Measurements from ENCODE around the gene COPG1. TPM values are rescaled to one million over a fixed set of nuclear protein-coding genes. Genes with fewer than 3 reads are reported as not detected.

Gene COPG1
- total and polyA plus RNA-seq, 9 donors: 105 to 151 (median 112) TPM

DNA sequence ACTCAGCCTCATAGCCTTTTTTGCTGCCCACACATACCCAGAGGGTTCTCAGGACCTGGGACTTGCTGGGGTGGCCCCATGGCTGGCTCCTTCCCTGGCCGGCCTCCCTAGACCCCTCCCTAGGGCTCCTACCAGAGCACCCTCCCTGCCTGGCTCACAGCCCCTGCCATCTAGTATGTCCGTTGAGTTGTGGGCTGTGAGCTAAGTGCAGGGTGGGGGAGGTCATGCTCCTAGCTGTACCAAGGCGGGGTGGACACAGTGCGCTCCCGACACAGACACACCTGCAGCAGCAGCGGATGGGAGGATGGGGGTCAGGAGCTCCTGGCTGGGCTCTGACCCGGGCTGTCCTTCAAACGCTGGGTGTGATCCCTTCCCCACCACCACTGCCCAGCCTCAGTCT, 70.9 kb downstream of the COPG1 start:
- Histone ChIP-seq H3K36me3 (ENCODE audit: control insufficient read depth, insufficient read depth, low read length) (peaks cover 17% of the 10 kb centered on the region), H3K9me3 (replicated peaks; ENCODE audit: control insufficient read depth, low read depth, low read length) (no peaks in the 10 kb centered on the region), H3K4me1 (ENCODE audit: control insufficient read depth, insufficient read depth, low read length) (peaks cover 16% of the 10 kb centered on the region), H3K4me3 (ENCODE audit: low read length) (no peak overlapping the region), H3K27me3 (ENCODE audit: control insufficient read depth, insufficient read depth, low read length) (no peaks in the 10 kb centered on the region), H3K27ac (ENCODE audit: low read length) (no peak overlapping the region)
- no peak for DNase-seq
- WGBS (ENCODE audit: insufficient coverage): 100% methylated on average over 1 of the region's 8 CpGs

DNA sequence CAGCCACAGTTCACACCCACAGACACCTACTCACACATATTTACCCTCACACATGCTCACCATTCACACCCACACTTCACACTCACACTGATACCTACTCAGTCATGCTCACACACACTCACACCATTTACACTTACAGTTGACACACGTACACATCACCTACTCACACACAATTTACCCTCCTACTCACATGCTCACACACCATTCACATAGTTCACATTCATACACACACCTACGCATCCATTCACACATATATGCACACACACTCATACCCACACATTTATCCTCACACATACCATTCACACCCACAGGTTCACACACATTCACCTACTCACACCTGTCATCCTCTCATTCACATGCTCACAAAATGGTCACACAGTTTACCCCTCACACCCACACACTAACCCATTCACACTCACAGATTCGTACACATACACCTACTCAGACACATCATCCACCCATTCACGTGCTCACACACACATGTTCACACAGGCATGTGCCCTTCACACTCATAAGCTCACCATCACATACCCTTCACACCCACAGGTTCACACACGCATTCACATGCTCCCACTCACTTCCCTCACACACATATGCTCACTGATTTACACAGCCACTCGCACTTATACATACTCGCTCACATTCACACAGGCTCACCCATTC, 71.5 kb downstream of the COPG1 start:
- Histone ChIP-seq H3K9me3 (replicated peaks; ENCODE audit: control insufficient read depth, low read depth, low read length) (no peaks in the 10 kb centered on the region), H3K36me3 (ENCODE audit: control insufficient read depth, insufficient read depth, low read length) (peaks cover 17% of the 10 kb centered on the region)
- WGBS (ENCODE audit: insufficient coverage): 97% methylated on average over 7 of the region's 7 CpGs

DNA sequence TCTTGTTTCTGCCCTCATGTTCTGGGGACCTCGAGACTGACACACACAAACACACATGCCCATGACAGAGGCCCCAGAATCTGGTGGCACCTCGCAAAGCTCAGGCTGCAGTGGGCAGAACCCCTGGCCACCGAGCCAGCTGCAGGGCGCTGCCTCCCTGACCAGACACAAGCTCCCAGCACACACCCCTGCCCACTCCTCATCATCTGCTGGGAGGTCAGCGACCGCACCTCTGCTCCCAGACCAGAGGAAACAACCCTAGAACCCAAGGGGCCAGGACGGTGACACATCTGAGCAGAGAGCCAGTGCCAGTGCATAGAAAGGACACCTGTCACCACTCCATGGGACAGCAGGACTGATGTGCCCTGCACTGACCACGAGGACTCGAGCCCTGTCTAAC, 72.5 kb downstream of the COPG1 start:
- H3K4me1 ChIP-seq (ENCODE audit: control insufficient read depth, insufficient read depth, low read length): peaks cover 12% of the 10 kb centered on the region
- no peak for DNase-seq
- H3K4me3 ChIP-seq (ENCODE audit: low read length): no peak overlapping the region
- H3K27me3 ChIP-seq (ENCODE audit: control insufficient read depth, insufficient read depth, low read length): no peaks in the 10 kb centered on the region
- WGBS (ENCODE audit: insufficient coverage): 89% methylated on average over 7 of the region's 9 CpGs
- peaks cover 17% of the 10 kb centered on the region for H3K36me3 ChIP-seq (ENCODE audit: control insufficient read depth, insufficient read depth, low read length)
- no peak overlapping the region for H3K27ac ChIP-seq (ENCODE audit: low read length)
- H3K9me3 ChIP-seq (replicated peaks; ENCODE audit: control insufficient read depth, low read depth, low read length): no peaks in the 10 kb centered on the region

More for the DNA sequence above, 71.5 kb downstream of the COPG1 start:
- Histone ChIP-seq H3K27ac (ENCODE audit: low read length) (no peak overlapping the region), H3K4me3 (ENCODE audit: low read length) (no peak overlapping the region), H3K4me1 (ENCODE audit: control insufficient read depth, insufficient read depth, low read length) (peaks cover 16% of the 10 kb centered on the region), H3K27me3 (ENCODE audit: control insufficient read depth, insufficient read depth, low read length) (no peaks in the 10 kb centered on the region)
- no peak for DNase-seq

DNA sequence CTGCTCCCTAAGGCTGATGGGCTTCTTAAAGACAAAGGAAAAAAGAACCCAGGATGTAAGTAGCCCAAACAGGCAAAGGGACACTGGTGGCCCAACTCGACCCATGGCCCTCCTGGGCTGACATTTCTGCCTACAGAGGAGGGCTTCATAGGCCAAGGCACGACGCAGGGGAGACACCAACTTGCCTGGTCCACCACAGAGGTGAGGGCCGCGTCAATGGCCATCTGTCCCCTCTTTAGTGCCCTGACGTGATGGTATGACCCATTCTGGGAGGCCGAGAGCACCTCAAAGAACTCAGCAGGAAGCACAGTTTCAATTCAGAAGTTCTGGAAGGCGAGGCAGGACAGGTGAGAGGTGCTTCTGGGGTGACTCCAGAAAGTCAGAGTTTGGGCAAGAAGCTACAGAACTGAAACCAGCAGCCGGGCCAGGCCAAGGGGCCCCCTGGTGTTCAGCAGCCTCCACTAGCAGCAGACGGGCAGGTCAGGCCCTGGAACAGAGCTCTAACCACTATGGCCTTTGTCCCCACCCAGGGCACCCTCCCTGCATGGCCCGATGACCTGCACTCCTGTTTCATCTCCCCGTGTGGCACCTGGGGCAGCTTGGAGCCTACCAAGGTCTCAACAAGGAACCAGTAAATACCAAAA, 74.4 kb downstream of the COPG1 start:
- peaks cover 17% of the 10 kb centered on the region for H3K36me3 ChIP-seq (ENCODE audit: control insufficient read depth, insufficient read depth, low read length)
- DNase-seq: no peak

DNA sequence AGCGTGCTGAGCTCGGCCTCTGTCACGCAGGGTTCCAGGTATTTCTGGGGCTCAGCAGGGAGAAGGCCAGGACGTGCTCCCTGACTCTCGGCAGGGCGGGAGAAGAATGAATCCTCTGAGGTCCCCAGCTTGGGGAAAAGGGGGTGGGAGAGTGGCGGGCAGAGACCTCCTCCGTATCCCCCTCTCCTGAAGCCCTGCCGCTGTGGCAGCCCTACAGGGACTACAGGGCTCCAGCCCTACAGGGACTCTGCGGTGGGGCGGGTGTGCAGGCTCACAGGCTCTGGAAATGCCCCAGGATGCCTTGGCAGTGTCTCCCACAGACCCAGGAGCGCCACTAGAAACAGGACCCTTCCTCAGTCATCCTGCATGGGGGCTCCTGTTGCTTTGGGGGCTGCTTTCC, 75.4 kb downstream of the COPG1 start:
- no peak for DNase-seq
- Histone ChIP-seq H3K27me3 (ENCODE audit: control insufficient read depth, insufficient read depth, low read length) (no peaks in the 10 kb centered on the region), H3K27ac (ENCODE audit: low read length) (no peak overlapping the region)

More for the DNA sequence above, 74.4 kb downstream of the COPG1 start:
- no peaks in the 10 kb centered on the region for H3K4me1 ChIP-seq (ENCODE audit: control insufficient read depth, insufficient read depth, low read length)
- H3K9me3 ChIP-seq (replicated peaks; ENCODE audit: control insufficient read depth, low read depth, low read length): no peaks in the 10 kb centered on the region
- WGBS (ENCODE audit: insufficient coverage): 79% methylated on average over 10 of the region's 12 CpGs
- H3K27me3 ChIP-seq (ENCODE audit: control insufficient read depth, insufficient read depth, low read length): no peaks in the 10 kb centered on the region
- no peak overlapping the region for H3K4me3 ChIP-seq (ENCODE audit: low read length)
- no peak overlapping the region for H3K27ac ChIP-seq (ENCODE audit: low read length)

DNA sequence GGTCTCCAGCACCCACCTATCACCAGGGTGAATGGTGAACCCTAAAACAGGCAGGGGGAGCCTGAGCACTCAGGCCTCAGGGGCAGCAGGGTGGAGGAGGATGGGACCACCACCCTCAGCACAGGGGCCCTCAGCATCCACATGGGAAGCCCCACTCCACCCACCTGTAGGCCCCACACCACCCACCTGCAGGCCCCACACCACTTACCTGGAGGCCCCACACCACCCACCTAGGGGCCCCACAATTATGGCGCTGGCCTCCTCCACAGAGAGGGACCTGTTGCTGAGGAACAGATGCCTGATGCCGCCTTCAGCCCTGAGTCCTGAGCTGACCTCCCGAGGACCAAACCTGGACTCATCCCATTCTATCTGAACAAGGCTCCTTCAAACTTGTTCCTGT, 76.0 kb downstream of the COPG1 start:
- no CpG with 5 or more reads among the region's 3 CpGs for WGBS (ENCODE audit: insufficient coverage)
- Histone ChIP-seq H3K27me3 (ENCODE audit: control insufficient read depth, insufficient read depth, low read length) (no peaks in the 10 kb centered on the region), H3K4me1 (ENCODE audit: control insufficient read depth, insufficient read depth, low read length) (no peaks in the 10 kb centered on the region), H3K9me3 (replicated peaks; ENCODE audit: control insufficient read depth, low read depth, low read length) (no peaks in the 10 kb centered on the region), H3K4me3 (ENCODE audit: low read length) (no peak overlapping the region), H3K27ac (ENCODE audit: low read length) (no peak overlapping the region), H3K36me3 (ENCODE audit: control insufficient read depth, insufficient read depth, low read length) (peaks cover 9% of the 10 kb centered on the region)
- no peak for DNase-seq

More for the DNA sequence above, 75.4 kb downstream of the COPG1 start:
- H3K4me1 ChIP-seq (ENCODE audit: control insufficient read depth, insufficient read depth, low read length): no peaks in the 10 kb centered on the region
- no peak overlapping the region for H3K4me3 ChIP-seq (ENCODE audit: low read length)
- peaks cover 14% of the 10 kb centered on the region for H3K36me3 ChIP-seq (ENCODE audit: control insufficient read depth, insufficient read depth, low read length)
- no peaks in the 10 kb centered on the region for H3K9me3 ChIP-seq (replicated peaks; ENCODE audit: control insufficient read depth, low read depth, low read length)
- 87% methylated on average over 3 of the region's 12 CpGs for WGBS (ENCODE audit: insufficient coverage)

DNA sequence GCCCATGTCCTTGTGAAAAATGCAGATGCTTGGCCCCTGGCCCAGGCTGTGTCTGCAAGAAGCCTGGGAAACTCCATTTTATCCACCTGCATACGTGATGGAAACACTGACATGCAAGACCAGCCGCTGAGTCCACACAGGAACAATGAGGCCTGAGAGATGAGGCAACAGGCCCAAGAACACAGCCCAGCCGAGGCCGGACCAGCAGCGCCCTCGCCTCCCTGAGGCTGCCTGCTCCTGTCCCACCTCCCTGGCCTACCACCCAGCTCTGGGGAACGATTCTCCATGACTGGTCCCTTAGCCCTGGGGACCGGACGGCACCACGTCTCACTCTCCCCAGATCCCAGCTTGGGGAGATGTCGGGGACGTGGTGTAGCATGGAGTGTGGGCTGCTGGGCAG, 76.7 kb downstream of the COPG1 start:
- Histone ChIP-seq H3K36me3 (ENCODE audit: control insufficient read depth, insufficient read depth, low read length) (peaks cover 9% of the 10 kb centered on the region), H3K9me3 (replicated peaks; ENCODE audit: control insufficient read depth, low read depth, low read length) (no peaks in the 10 kb centered on the region), H3K27ac (ENCODE audit: low read length) (no peak overlapping the region), H3K27me3 (ENCODE audit: control insufficient read depth, insufficient read depth, low read length) (no peaks in the 10 kb centered on the region), H3K4me1 (ENCODE audit: control insufficient read depth, insufficient read depth, low read length) (no peaks in the 10 kb centered on the region), H3K4me3 (ENCODE audit: low read length) (no peak overlapping the region)
- WGBS (ENCODE audit: insufficient coverage): 74% methylated on average over 6 of the region's 12 CpGs
- no peak for DNase-seq

DNA sequence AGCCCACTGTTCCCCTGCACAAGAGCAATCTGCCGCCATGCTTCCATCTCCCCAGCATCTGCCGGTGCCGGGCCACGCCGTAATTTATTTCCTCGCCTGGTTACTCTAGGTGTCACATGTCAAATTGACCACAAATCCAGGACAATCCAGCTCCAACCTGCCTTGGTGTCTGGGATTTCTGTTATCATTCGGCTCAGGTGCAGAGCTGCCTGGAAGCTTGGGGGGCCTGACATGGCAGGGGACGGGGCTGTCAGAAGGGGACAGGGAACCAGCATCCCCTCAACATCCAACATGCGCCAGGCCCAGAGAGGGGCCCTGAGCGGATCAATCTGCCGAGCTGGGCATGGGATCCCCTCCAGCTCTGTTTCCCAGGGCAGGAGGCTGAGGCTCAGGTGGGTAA, 77.2 kb downstream of the COPG1 start:
- Histone ChIP-seq H3K4me3 (ENCODE audit: low read length) (no peak overlapping the region), H3K9me3 (replicated peaks; ENCODE audit: control insufficient read depth, low read depth, low read length) (no peaks in the 10 kb centered on the region), H3K27me3 (ENCODE audit: control insufficient read depth, insufficient read depth, low read length) (no peaks in the 10 kb centered on the region), H3K27ac (ENCODE audit: low read length) (no peak overlapping the region), H3K4me1 (ENCODE audit: control insufficient read depth, insufficient read depth, low read length) (no peaks in the 10 kb centered on the region), H3K36me3 (ENCODE audit: control insufficient read depth, insufficient read depth, low read length) (peaks cover 7% of the 10 kb centered on the region)
- 60% methylated on average over 10 of the region's 11 CpGs for WGBS (ENCODE audit: insufficient coverage)
- no peak for DNase-seq

Other genes with a start within 250 kb of the COPG1 start
- 0.66 TPM for gene EFCC1, start 248.3 kb upstream of the COPG1 start, total RNA-seq
- gene EFCC1, start 248.3 kb upstream of the COPG1 start, polyA plus RNA-seq (ENCODE audit: insufficient read depth in 1 of 8, insufficient read length in 8 of 8, low replicate concordance in 1 of 8): 1 to 10 TPM in 1 of 8 donors, under 1 TPM in 7; 0.61 to 2.0 (median 0.82) TPM
- gene GP9, start 188.8 kb upstream of the COPG1 start, total RNA-seq: 0.40 TPM
- under 1 TPM; 0.23 to 0.81 (median 0.52) TPM for gene GP9, start 188.8 kb upstream of the COPG1 start, polyA plus RNA-seq (ENCODE audit: insufficient read depth in 1 of 8, insufficient read length in 8 of 8, low replicate concordance in 1 of 8)
- gene RAB43, start 127.8 kb upstream of the COPG1 start, total RNA-seq: 2.7 TPM
- gene RAB43, start 127.8 kb upstream of the COPG1 start, polyA plus RNA-seq (ENCODE audit: insufficient read depth in 1 of 8, insufficient read length in 8 of 8, low replicate concordance in 1 of 8): 1 to 10 TPM; 1.6 to 4.2 (median 2.7) TPM
- 35.6 TPM for gene ISY1, start 88.5 kb upstream of the COPG1 start, total RNA-seq
- 10 to 100 TPM; 33.4 to 47.6 (median 38.9) TPM for gene ISY1, start 88.5 kb upstream of the COPG1 start, polyA plus RNA-seq (ENCODE audit: insufficient read depth in 1 of 8, insufficient read length in 8 of 8, low replicate concordance in 1 of 8)
- 236 TPM for gene CNBP, start 65.7 kb upstream of the COPG1 start, total RNA-seq
- gene CNBP, start 65.7 kb upstream of the COPG1 start, polyA plus RNA-seq (ENCODE audit: insufficient read depth in 1 of 8, insufficient read length in 8 of 8, low replicate concordance in 1 of 8): 100 to 1,000 TPM; 273 to 327 (median 301) TPM
- 12.6 TPM for gene HMCES, start 29.3 kb downstream of the COPG1 start, total RNA-seq
- 10 to 100 TPM; 23.0 to 33.2 (median 25.4) TPM for gene HMCES, start 29.3 kb downstream of the COPG1 start, polyA plus RNA-seq (ENCODE audit: insufficient read depth in 1 of 8, insufficient read length in 8 of 8, low replicate concordance in 1 of 8)
- 0.04 TPM for gene EFCAB12, start 179.0 kb downstream of the COPG1 start, total RNA-seq
- under 1 TPM; 0.05 to 0.41 (median 0.10) TPM for gene EFCAB12, start 179.0 kb downstream of the COPG1 start, polyA plus RNA-seq (ENCODE audit: insufficient read depth in 1 of 8, insufficient read length in 8 of 8, low replicate concordance in 1 of 8)
- 23.2 TPM for gene MBD4, start 190.3 kb downstream of the COPG1 start, total RNA-seq
- gene MBD4, start 190.3 kb downstream of the COPG1 start, polyA plus RNA-seq (ENCODE audit: insufficient read depth in 1 of 8, insufficient read length in 8 of 8, low replicate concordance in 1 of 8): 10 to 100 TPM; 22.6 to 28.1 (median 25.5) TPM
- gene IFT122, start 190.6 kb downstream of the COPG1 start, total RNA-seq: 23.6 TPM
- 10 to 100 TPM; 21.6 to 41.2 (median 29.9) TPM for gene IFT122, start 190.6 kb downstream of the COPG1 start, polyA plus RNA-seq (ENCODE audit: insufficient read depth in 1 of 8, insufficient read length in 8 of 8, low replicate concordance in 1 of 8)